ENCODE measurements around the gene WNT7B.

The WNT7B gene

GRCh38 chr22:45905326-45905923 lies 71.5 kb downstream of the WNT7B start:
- no peak for DNase-seq

GRCh38 chr22:45904236-45904635 lies 72.7 kb downstream of the WNT7B start:
- no peak for DNase-seq

GRCh38 chr22:45903355-45904135 lies 73.4 kb downstream of the WNT7B start:
- DNase-seq: no peak

GRCh38 chr22:45897736-45898135 lies 79.2 kb downstream of the WNT7B start:
- DNase-seq: no peak

GRCh38 chr22:45896964-45897538 lies 79.9 kb downstream of the WNT7B start:
- DNase-seq: no peak

- no peak for DNase-seq
These were observed 80.6 kb downstream of the WNT7B start for GRCh38 chr22:45896153-45896951.

GRCh38 chr22:45895436-45896152 lies 81.4 kb downstream of the WNT7B start:
- no peak for DNase-seq

- DNase-seq: no peak
These were observed 83.4 kb downstream of the WNT7B start for GRCh38 chr22:45893516-45893915.

GRCh38 chr22:45892681-45893461 lies 84.1 kb downstream of the WNT7B start:
- no peak for DNase-seq

- peak in 1 of 5 donors; percentile 5 for DNase-seq
These were observed 84.9 kb downstream of the WNT7B start for GRCh38 chr22:45891996-45892621.

- DNase-seq: peak in 1 of 5 donors; percentile 2
These were observed 85.4 kb downstream of the WNT7B start for GRCh38 chr22:45891471-45891995.

GRCh38 chr22:45891021-45891421 lies 85.9 kb downstream of the WNT7B start:
- no peak for DNase-seq

GRCh38 chr22:45890351-45890635 lies 86.7 kb downstream of the WNT7B start:
- no peak for DNase-seq

GRCh38 chr22:45889539-45890350 lies 87.2 kb downstream of the WNT7B start:
- no peak for DNase-seq

- DNase-seq: no peak
These were observed 87.8 kb downstream of the WNT7B start for GRCh38 chr22:45889093-45889538.

GRCh38 chr22:45888221-45889092 lies 88.5 kb downstream of the WNT7B start:
- peak in 1 of 5 donors; percentile 6 for DNase-seq

GRCh38 chr22:45887202-45888131 lies 89.5 kb downstream of the WNT7B start:
- peak in 1 of 5 donors; percentile 2 for DNase-seq

- no peak for DNase-seq
These were observed 90.4 kb downstream of the WNT7B start for GRCh38 chr22:45886540-45886939.

Measured in T-helper 1 cell (primary cell).